ENCODE results near the gene ITIH6. TPM values are rescaled to one million over a fixed set of nuclear protein-coding genes. Genes with fewer than 3 reads are reported as not detected.

ITIH6 gene
- total RNA-seq, 1 experiment from 2014 or later, result not detected

GRCh38 chrX:54754854-54755253 lies 43.2 kb downstream of the ITIH6 start:
- ChIA-PET POLR2A (ENCODE audit: unreplicated experiment) (no interaction called here), CTCF (no interaction called here)
- Histone ChIP-seq H3K9ac (ENCODE audit: low read length) (no peak overlapping the region), H3K9me3 (ENCODE audit: low read length) (no peaks in the 10 kb centered on the region), H3K27me3 (ENCODE audit: low read length) (no peaks in the 10 kb centered on the region), H3F3A (ENCODE audit: low read length, unreplicated experiment) (no peaks in the 10 kb centered on the region), H3K4me1 (ENCODE audit: insufficient read depth, low read length) (no peaks in the 10 kb centered on the region), H3K9me2 (replicated peaks; ENCODE audit: low read length) (no peaks in the 10 kb centered on the region), H3K79me2 (ENCODE audit: low read length) (no peaks in the 10 kb centered on the region), H3K27ac (ENCODE audit: low read length) (no peak overlapping the region), H3K4me2 (ENCODE audit: low read length) (no peak overlapping the region), H4K20me1 (ENCODE audit: low read length) (no peaks in the 10 kb centered on the region), H3K36me3 (ENCODE audit: low read depth, low read length) (no peaks in the 10 kb centered on the region), H2AFZ (ENCODE audit: low read length) (no peak overlapping the region), H3K4me3 (ENCODE audit: low read length) (no peak overlapping the region)
- ATAC-seq (no peak), DNase-seq (no peak)
- TF ChIP-seq EZH2phosphoT487 (IDR thresholded peaks at IDR 0.05; ENCODE audit: borderline replicate concordance, low read length) (no peak), EZH2 (IDR thresholded peaks at IDR 0.05; ENCODE audit: low read length, unreplicated experiment) (no peak), CTCF (conservative IDR thresholded peaks at IDR 0.05; ENCODE audit: low read depth, low read length) (no peak)
- BruUV-seq (replicated peaks), result no TSS peak
- intact Hi-C loops (cut with micrococcal nuclease), result no loop called here

DNA sequence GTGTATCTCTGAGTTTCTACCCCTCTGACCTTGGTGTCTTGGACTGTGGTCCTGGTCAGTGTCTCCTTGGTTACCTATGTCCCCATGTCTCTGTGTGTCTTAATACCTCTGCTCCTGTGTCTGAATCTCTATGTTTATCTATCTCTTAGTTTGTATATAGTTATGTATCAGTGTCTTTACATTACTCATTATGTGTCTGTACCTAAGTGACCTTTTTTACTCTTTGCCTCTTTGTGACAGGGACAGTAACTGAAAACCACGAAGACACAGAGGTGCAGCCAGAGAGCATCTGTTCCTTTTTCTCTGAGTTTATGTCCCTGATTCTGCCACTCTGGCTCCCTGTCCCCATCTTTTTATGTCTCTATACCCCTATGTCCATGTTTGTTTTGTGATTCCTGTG lies 49.4 kb downstream of the ITIH6 start:
- intact Hi-C loops (cut with micrococcal nuclease), result no loop called here
- BruUV-seq (replicated peaks), result no TSS peak
- H3K9me2 ChIP-seq (replicated peaks; ENCODE audit: low read length), result no peaks in the 10 kb centered on the region
- H3K9me3 ChIP-seq (ENCODE audit: low read length), result no peaks in the 10 kb centered on the region
- H3K4me2 ChIP-seq (ENCODE audit: low read length), result no peak overlapping the region
- no peak overlapping the region for H3K27ac ChIP-seq (ENCODE audit: low read length)
- H3K79me2 ChIP-seq (ENCODE audit: low read length), result no peaks in the 10 kb centered on the region
- TF ChIP-seq EZH2 (IDR thresholded peaks at IDR 0.05; ENCODE audit: low read length, unreplicated experiment), result no peak
- TF ChIP-seq EZH2phosphoT487 (IDR thresholded peaks at IDR 0.05; ENCODE audit: borderline replicate concordance, low read length), result no peak
- no peak for TF ChIP-seq CTCF (conservative IDR thresholded peaks at IDR 0.05; ENCODE audit: low read depth, low read length)
- no peak overlapping the region for H3K9ac ChIP-seq (ENCODE audit: low read length)
- H3F3A ChIP-seq (ENCODE audit: low read length, unreplicated experiment), result no peaks in the 10 kb centered on the region
- ChIA-PET CTCF (no interaction called here), POLR2A (ENCODE audit: unreplicated experiment) (no interaction called here)
- no peaks in the 10 kb centered on the region for H3K4me1 ChIP-seq (ENCODE audit: insufficient read depth, low read length)
- no peak overlapping the region for H3K4me3 ChIP-seq (ENCODE audit: low read length)
- no peaks in the 10 kb centered on the region for H3K27me3 ChIP-seq (ENCODE audit: low read length)
- no peaks in the 10 kb centered on the region for H4K20me1 ChIP-seq (ENCODE audit: low read length)
- no peak overlapping the region for H2AFZ ChIP-seq (ENCODE audit: low read length)
- H3K36me3 ChIP-seq (ENCODE audit: low read depth, low read length), result no peaks in the 10 kb centered on the region
- no peak for DNase-seq
- no peak for ATAC-seq

GRCh38 chrX:54747733-54748393 lies 50.2 kb downstream of the ITIH6 start:
- H2AFZ ChIP-seq (ENCODE audit: low read length), result no peak overlapping the region
- intact Hi-C loops (cut with micrococcal nuclease), result no loop called here
- CTCF ChIA-PET, result no interaction called here
- H3K27ac ChIP-seq (ENCODE audit: low read length), result no peak overlapping the region
- no peaks in the 10 kb centered on the region for H4K20me1 ChIP-seq (ENCODE audit: low read length)
- H3K4me3 ChIP-seq (ENCODE audit: low read length), result no peak overlapping the region
- H3K4me1 ChIP-seq (ENCODE audit: insufficient read depth, low read length), result no peaks in the 10 kb centered on the region
- H3K9me2 ChIP-seq (replicated peaks; ENCODE audit: low read length), result no peaks in the 10 kb centered on the region
- H3F3A ChIP-seq (ENCODE audit: low read length, unreplicated experiment), result no peaks in the 10 kb centered on the region
- no peak for DNase-seq
- TF ChIP-seq EZH2 (IDR thresholded peaks at IDR 0.05; ENCODE audit: low read length, unreplicated experiment) (no peak), EZH2phosphoT487 (IDR thresholded peaks at IDR 0.05; ENCODE audit: borderline replicate concordance, low read length) (no peak), CTCF (conservative IDR thresholded peaks at IDR 0.05; ENCODE audit: low read depth, low read length) (no peak)
- ATAC-seq, result no peak
- no peaks in the 10 kb centered on the region for H3K79me2 ChIP-seq (ENCODE audit: low read length)
- no peak overlapping the region for H3K4me2 ChIP-seq (ENCODE audit: low read length)
- POLR2A ChIA-PET (ENCODE audit: unreplicated experiment), result no interaction called here
- no peak overlapping the region for H3K9ac ChIP-seq (ENCODE audit: low read length)
- no peaks in the 10 kb centered on the region for H3K36me3 ChIP-seq (ENCODE audit: low read depth, low read length)
- no peaks in the 10 kb centered on the region for H3K9me3 ChIP-seq (ENCODE audit: low read length)
- no peaks in the 10 kb centered on the region for H3K27me3 ChIP-seq (ENCODE audit: low read length)
- BruUV-seq (replicated peaks), result no TSS peak
